T1000 (cell line): ENCODE results near the gene ATP13A3.

Experiments used
- DNase-seq: peaks from one replicate; lab custom pipeline; 2025; ENCODE audit warnings: mixed read lengths; lab: John Stamatoyannopoulos, UW

Gene ATP13A3

GRCh38 chr3:194369522-194370279, 117.1 kb downstream of the ATP13A3 start, which contains the start of gene LRRC15:
TSS of gene LRRC15 (minus strand) at chr3:194369743. CDS start at chr3:194361043, 8,700 bp downstream.
- DNase-seq, result no peak

- no peak for DNase-seq
These were observed 117.9 kb downstream of the ATP13A3 start for GRCh38 chr3:194368918-194369317.

GRCh38 chr3:194367992-194368841, 118.6 kb downstream of the ATP13A3 start:
- no peak for DNase-seq

GRCh38 chr3:194365978-194366490, 120.8 kb downstream of the ATP13A3 start:
- DNase-seq, result no peak

- DNase-seq, result no peak
These were observed 121.3 kb downstream of the ATP13A3 start for GRCh38 chr3:194365526-194365925.

- DNase-seq, result peak; percentile 76
These were observed 122.0 kb downstream of the ATP13A3 start for GRCh38 chr3:194364652-194365434.

- DNase-seq, result no peak
These were observed 122.5 kb downstream of the ATP13A3 start for GRCh38 chr3:194364314-194364651.

GRCh38 chr3:194360568-194360967, 126.2 kb downstream of the ATP13A3 start:
- no peak for DNase-seq

GRCh38 chr3:194357681-194358080, 129.1 kb downstream of the ATP13A3 start:
- no peak for DNase-seq

- DNase-seq, result no peak
These were observed 131.4 kb downstream of the ATP13A3 start for GRCh38 chr3:194355379-194355778.

- no peak for DNase-seq
These were observed 132.5 kb downstream of the ATP13A3 start for GRCh38 chr3:194354315-194354714.
